ENCODE results near the gene EYA2. TPM values are rescaled to one million over a fixed set of nuclear protein-coding genes. Genes with fewer than 3 reads are reported as not detected.

Gene EYA2, protein sequence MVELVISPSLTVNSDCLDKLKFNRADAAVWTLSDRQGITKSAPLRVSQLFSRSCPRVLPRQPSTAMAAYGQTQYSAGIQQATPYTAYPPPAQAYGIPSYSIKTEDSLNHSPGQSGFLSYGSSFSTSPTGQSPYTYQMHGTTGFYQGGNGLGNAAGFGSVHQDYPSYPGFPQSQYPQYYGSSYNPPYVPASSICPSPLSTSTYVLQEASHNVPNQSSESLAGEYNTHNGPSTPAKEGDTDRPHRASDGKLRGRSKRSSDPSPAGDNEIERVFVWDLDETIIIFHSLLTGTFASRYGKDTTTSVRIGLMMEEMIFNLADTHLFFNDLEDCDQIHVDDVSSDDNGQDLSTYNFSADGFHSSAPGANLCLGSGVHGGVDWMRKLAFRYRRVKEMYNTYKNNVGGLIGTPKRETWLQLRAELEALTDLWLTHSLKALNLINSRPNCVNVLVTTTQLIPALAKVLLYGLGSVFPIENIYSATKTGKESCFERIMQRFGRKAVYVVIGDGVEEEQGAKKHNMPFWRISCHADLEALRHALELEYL
- total RNA-seq (ENCODE audit: low replicate concordance): 1.8 and 2.1 TPM in 2 replicates

DNA sequence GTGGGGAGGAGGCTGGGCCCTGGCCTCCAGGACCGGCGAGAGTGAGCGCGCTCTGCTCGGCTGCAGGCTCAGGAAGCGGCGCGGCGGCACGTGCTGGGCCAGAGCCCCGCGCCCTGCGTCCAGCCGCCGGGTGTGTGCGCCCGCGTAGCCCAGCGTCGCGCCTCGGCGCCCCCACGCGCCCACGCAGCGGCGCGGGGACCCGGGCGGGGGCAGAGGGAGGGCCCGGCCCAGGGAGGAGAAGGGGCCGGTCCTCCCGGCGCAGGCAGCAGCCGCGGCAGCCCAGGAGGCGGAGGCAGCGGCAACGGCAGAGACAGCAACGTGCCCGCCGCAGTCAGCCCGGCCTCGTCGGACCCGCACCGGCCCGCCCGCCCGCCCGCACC lies at the start of gene EYA2:
TSS of gene EYA2 (plus strand) at position 265 of the 380 bp plus-strand sequence. CDS start 95,168 bp downstream, outside the sequence.
- H4K20me1 ChIP-seq (ENCODE audit: low read depth): peaks cover 2% of the 10 kb centered on the region
- H3K36me3 ChIP-seq: no peaks in the 10 kb centered on the region
- H3K36me3 Mint-ChIP-seq: no peaks in the 10 kb centered on the region
- TF ChIP-seq, protein P1, sequence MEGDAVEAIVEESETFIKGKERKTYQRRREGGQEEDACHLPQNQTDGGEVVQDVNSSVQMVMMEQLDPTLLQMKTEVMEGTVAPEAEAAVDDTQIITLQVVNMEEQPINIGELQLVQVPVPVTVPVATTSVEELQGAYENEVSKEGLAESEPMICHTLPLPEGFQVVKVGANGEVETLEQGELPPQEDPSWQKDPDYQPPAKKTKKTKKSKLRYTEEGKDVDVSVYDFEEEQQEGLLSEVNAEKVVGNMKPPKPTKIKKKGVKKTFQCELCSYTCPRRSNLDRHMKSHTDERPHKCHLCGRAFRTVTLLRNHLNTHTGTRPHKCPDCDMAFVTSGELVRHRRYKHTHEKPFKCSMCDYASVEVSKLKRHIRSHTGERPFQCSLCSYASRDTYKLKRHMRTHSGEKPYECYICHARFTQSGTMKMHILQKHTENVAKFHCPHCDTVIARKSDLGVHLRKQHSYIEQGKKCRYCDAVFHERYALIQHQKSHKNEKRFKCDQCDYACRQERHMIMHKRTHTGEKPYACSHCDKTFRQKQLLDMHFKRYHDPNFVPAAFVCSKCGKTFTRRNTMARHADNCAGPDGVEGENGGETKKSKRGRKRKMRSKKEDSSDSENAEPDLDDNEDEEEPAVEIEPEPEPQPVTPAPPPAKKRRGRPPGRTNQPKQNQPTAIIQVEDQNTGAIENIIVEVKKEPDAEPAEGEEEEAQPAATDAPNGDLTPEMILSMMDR (IDR thresholded peaks at IDR 0.05): no peak
- TF ChIP-seq EZH2 (IDR thresholded peaks at IDR 0.05): no peak
- no peak for TF ChIP-seq EZH2phosphoT487 (IDR thresholded peaks at IDR 0.05)
- H3K27me3 Mint-ChIP-seq (ENCODE audit: insufficient read depth, low read depth): peaks cover 42% of the 10 kb centered on the region
- H3K4me3 Mint-ChIP-seq: peak within 1 kb of the TSS; percentile 89
- peak; percentile 70 for DNase-seq (ENCODE audit: low spot score)
- peaks cover 10% of the 10 kb centered on the region for H3F3A ChIP-seq (ENCODE audit: low read depth)
- H3K4me1 Mint-ChIP-seq: peaks cover 17% of the 10 kb centered on the region
- no peaks in the 10 kb centered on the region for H3K9me3 ChIP-seq (ENCODE audit: low read depth)
- no peaks in the 10 kb centered on the region for H3K79me2 ChIP-seq (ENCODE audit: low read depth)
- H3K9ac ChIP-seq: no peak within 1 kb of the TSS
- no peak within 1 kb of the TSS for H3K27ac Mint-ChIP-seq
- H3K27me3 ChIP-seq: peaks cover 55% of the 10 kb centered on the region
- peak within 1 kb of the TSS; percentile 60 for H3K4me3 ChIP-seq
- peaks cover 31% of the 10 kb centered on the region for H3K4me1 ChIP-seq
- peak within 1 kb of the TSS; percentile 87 for H3K4me2 ChIP-seq
- H3K27ac ChIP-seq: no peak within 1 kb of the TSS
- H3K9me3 Mint-ChIP-seq: peaks cover 13% of the 10 kb centered on the region
- H2AFZ ChIP-seq (replicated peaks): peak within 1 kb of the TSS; percentile 89

DNA sequence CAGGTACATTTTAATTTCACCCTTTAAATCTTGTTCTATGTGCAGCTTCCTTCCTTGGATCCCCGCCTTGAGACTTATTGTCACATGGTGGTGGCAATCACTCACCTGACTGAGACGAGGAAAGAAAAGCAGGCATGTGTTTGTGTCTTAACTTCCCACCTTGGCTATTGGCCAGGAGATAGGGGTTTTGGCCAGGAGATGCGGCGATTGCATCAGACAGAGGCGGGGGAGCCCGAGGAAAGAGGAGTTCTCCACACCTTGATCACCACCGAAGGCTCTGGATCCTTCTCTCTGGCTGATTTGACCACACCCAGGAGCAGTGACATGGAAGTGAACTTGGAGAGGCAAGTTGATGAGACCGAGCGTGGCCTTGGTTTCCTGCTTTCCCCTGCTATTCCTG lies 49.7 kb upstream of the EYA2 start:
- H3K4me3 ChIP-seq: no peak overlapping the region
- Mint-ChIP-seq H3K27me3 (ENCODE audit: insufficient read depth, low read depth) (peaks cover 5% of the 10 kb centered on the region), H3K9me3 (peaks cover 2% of the 10 kb centered on the region), H3K36me3 (no peaks in the 10 kb centered on the region), H3K4me3 (no peak overlapping the region), H3K27ac (no peak overlapping the region), H3K4me1 (peaks cover 5% of the 10 kb centered on the region)
- no peak for DNase-seq (ENCODE audit: low spot score)
- H3K79me2 ChIP-seq (ENCODE audit: low read depth): no peaks in the 10 kb centered on the region
- H3K4me1 ChIP-seq: peaks cover 6% of the 10 kb centered on the region
- no peak overlapping the region for H3K4me2 ChIP-seq
- TF ChIP-seq EZH2phosphoT487 (IDR thresholded peaks at IDR 0.05) (no peak), EZH2 (IDR thresholded peaks at IDR 0.05) (no peak)
- TF ChIP-seq, protein P1 (IDR thresholded peaks at IDR 0.05): no peak
- H3K36me3 ChIP-seq: no peaks in the 10 kb centered on the region
- H3F3A ChIP-seq (ENCODE audit: low read depth): no peaks in the 10 kb centered on the region
- H3K9me3 ChIP-seq (ENCODE audit: low read depth): no peaks in the 10 kb centered on the region
- no peak overlapping the region for H3K27ac ChIP-seq
- H2AFZ ChIP-seq (replicated peaks): no peak overlapping the region
- H3K9ac ChIP-seq: no peak overlapping the region
- H3K27me3 ChIP-seq: no peaks in the 10 kb centered on the region
- no peaks in the 10 kb centered on the region for H4K20me1 ChIP-seq (ENCODE audit: low read depth)

DNA sequence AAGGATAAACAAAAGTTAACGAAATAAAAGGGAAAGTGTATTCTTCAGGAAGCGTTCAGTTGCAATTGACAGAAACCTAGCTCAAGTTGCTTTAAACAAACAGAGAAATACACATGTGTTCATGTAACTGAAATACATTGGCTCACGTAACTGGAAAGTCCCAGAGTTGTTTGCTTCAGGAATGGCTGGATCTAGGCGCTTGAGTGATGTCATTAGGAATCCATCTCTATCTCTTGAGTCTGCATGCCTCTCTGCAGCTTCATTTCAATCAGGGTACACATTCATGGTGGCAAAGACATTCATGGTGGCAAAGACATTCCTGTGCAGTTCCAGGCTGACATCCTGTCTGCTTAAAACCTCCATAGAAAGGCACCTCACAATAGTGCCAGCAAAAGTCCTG lies 45.4 kb upstream of the EYA2 start:
- peaks cover 2% of the 10 kb centered on the region for H3K9me3 Mint-ChIP-seq
- H3K4me1 ChIP-seq: peaks cover 13% of the 10 kb centered on the region
- H2AFZ ChIP-seq (replicated peaks): peak overlapping the region; percentile 91
- no peaks in the 10 kb centered on the region for H3K79me2 ChIP-seq (ENCODE audit: low read depth)
- no peaks in the 10 kb centered on the region for H3F3A ChIP-seq (ENCODE audit: low read depth)
- H3K4me2 ChIP-seq: no peak overlapping the region
- H3K4me1 Mint-ChIP-seq: peaks cover 11% of the 10 kb centered on the region
- H3K27me3 ChIP-seq: no peaks in the 10 kb centered on the region
- H3K27ac ChIP-seq: no peak overlapping the region
- H3K36me3 Mint-ChIP-seq: no peaks in the 10 kb centered on the region
- no peak for DNase-seq (ENCODE audit: low spot score)
- H3K36me3 ChIP-seq: no peaks in the 10 kb centered on the region
- H3K4me3 ChIP-seq: no peak overlapping the region
- no peaks in the 10 kb centered on the region for H3K9me3 ChIP-seq (ENCODE audit: low read depth)
- no peak overlapping the region for H3K27ac Mint-ChIP-seq
- H4K20me1 ChIP-seq (ENCODE audit: low read depth): no peaks in the 10 kb centered on the region
- TF ChIP-seq EZH2 (IDR thresholded peaks at IDR 0.05) (no peak), EZH2phosphoT487 (IDR thresholded peaks at IDR 0.05) (no peak)
- TF ChIP-seq, protein P1 (IDR thresholded peaks at IDR 0.05): no peak
- H3K27me3 Mint-ChIP-seq (ENCODE audit: insufficient read depth, low read depth): peaks cover 3% of the 10 kb centered on the region
- H3K9ac ChIP-seq: no peak overlapping the region
- H3K4me3 Mint-ChIP-seq: no peak overlapping the region
